HG03378 (cell line): Measurements from ENCODE around the gene DCHS2.

Source experiments
- ATAC-seq: cut with Tn5 transposase; IDR thresholded peaks from one replicate; pipeline ENCODE4 v1.9.1; 2021; ENCODE audit warnings: mild to moderate bottlenecking, moderate library complexity; ENCODE audit not compliant: unreplicated experiment

The DCHS2 gene

DNA sequence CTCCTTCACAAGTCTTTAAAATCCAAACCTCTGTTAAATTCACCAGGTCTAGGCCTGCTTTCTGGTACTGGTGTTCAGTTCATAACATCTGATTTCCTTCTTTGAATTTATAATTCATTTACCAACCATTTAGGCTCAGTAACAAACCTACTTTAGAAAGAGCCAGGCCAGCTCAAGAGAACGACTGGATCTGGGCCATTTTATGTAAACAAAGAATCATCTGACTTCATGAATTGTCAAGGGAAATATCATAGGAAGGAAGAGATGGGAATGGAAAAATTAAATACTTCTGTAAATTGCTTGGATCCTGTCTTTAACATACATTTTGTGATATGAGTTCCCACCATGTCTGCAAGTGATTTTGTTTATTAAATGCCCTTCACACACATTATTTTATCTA, 36.5 kb downstream of the DCHS2 start:
- ATAC-seq: no peak

DNA sequence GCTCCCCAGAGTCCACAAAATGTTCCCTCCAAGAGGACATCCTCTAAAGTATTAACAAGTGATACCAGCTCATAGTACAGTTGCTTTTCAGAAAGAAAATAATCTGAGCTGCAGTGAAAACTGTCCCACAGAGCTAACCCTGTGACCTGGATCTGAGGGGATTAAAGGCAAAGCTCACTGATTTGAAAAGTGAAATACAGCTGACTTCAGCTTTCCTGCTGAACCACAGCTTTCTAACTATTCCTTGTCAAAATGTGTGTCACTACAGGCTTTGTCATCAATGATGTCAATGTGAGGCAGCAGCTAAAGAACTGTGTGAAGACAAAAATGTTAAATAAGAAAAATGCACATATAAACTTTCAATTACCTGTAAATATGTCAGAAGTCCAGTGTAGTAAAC, 36.9 kb downstream of the DCHS2 start:
- no peak for ATAC-seq

DNA sequence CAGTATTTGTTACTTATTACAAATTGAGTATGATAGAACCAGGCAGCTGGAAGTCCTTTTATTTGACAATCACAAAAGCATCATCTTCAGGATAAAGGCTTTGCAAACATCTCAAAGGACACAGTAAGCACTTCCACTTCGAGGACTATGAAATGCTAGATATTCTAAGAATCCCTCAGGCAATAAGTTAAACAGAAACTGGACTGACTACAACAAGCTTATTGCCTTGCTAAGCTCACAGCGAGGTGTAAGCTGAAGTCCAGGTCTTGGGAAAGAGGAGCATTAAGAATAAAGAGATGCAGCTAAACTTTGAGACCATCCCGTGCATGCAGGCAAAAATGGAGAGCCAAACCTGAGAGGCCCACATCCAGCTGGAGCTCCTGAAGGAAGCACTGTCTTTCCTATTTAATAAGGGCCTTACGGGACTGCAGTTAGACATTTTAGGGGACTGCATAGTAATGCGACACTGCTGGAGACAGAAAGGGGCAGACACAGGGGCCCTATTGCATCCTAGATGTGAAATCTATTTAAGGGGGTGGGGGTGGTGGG, 38.7 kb downstream of the DCHS2 start:
- ATAC-seq: no peak

DNA sequence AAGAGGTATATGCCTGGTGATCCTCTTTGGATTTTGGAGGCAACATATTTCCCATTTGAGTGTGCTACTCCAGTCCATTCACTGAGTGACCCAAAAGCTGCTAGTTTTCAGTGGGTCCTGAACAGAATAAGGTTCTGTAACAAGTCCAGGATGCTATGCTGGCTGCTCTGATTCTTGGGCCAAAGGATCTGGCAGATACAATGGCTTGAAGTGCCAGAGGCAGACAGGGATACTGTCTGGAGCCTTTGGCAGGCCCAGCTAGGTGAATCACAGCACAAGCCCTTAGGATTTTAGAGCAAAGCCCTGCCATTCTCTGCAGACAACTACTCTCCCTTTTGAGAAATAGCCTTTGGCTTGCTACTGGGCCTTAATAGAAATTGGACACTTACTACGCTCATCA, 40.6 kb downstream of the DCHS2 start:
- ATAC-seq: no peak

DNA sequence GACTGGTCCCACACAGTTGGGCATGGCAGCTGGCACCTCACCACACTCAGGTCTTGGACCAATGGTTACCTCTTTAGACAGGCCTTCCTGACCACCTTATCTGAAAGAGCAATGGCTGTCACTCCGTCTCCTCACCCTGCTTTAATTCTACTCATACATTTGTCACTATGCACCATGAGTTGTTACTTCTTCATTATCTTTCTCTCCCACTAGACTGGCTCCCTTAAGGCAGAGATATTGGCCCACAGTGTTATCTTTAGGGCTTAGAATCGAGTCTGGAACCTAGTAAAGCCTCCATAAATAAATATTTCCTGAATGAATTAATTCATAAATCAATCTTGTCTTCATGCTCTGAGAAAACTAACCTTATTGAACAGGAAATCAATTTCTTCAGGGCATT, 46.6 kb downstream of the DCHS2 start:
- no peak for ATAC-seq

DNA sequence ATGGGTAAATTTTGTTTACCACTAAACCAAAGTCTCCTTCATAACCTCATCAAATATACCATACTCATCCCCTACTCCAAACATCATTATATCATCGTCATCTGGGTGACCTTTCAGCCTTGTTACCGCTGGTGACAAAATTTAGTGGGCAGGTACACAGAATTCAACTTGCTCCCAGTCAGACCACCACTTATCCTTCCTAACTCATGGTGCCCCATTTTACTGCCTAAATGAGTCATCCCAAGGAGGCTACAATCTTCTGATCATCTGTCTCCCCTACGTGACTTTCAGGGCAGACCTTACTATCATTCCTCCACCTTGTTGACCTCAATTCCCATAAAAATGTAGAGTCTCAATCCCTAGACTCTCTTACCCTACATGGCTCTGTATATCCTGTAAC, 49.6 kb downstream of the DCHS2 start:
- ATAC-seq: no peak

DNA sequence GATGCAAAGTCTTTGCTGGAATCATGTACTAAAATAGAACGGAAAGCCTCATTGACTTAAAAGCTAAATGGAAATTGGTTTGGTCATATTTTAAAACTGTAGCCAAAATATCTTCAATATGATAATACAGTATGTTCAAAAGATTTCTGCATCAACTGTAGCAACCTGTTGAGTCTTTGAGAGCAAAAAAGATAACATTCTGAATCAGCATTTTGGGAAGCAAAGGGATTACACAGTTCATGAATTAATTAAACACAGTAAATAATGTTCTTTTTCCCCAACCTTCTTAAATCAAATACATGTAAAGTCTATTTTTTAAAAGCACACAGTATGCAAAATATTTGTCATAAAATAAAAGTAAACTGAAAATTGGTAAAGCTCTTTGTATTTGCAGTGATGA, 50.5 kb downstream of the DCHS2 start:
- no peak for ATAC-seq

DNA sequence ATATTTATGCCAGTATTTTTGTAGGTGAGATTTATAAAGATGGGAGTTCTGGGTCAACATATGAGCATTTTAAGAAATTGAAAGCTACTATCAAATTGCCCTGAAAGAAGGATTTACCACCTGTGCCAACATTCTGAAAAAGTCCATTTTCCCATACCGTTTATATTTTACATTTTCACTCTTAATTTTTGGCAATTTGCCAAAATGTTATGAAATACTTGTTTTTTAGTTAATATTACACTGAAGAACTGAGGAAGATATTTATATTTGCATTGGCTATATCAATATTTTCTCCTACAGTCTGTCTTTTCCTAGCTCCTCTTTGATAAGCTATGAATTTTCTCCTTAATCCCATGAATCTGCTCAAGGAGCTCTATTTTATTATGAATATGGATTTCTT, 52.4 kb downstream of the DCHS2 start:
- no peak for ATAC-seq

DNA sequence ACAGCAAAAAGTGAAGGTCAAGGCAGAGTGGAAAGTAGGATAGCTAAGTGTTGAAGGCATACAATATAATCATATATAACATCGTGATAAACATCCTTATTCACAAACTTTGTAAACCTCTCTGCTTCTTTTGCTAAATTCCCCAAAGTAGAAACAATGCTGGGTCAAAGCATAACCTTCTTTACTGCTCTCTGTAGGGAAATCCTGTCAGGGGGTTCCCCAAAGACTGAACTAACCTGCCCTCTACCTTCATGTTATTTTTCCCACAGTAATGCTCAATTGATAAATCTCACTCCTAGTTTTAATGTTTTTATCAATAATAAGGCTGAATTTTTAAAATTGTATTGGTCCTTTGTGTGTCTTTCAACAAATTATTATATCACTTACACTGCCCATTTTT, 55.7 kb downstream of the DCHS2 start:
- ATAC-seq: no peak

DNA sequence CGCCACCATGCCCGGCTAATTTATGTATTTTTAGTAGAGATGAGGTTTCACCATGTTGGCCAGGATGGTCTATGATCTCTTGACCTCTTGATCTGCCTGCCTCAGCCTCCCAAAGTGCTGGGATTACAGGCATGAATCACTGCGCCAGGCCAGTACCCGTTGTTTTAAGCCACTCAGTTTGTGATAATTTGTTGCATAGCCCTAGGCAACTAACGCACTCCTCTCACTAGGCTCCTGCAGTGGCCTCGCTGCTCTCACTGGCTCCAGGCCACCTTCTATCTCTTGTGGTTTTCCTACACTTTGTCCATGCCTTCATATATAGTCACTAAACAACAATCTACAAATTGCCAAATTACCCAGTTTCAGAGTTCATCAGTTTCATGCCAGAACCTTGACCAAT, 58.1 kb downstream of the DCHS2 start:
- ATAC-seq: no peak

DNA sequence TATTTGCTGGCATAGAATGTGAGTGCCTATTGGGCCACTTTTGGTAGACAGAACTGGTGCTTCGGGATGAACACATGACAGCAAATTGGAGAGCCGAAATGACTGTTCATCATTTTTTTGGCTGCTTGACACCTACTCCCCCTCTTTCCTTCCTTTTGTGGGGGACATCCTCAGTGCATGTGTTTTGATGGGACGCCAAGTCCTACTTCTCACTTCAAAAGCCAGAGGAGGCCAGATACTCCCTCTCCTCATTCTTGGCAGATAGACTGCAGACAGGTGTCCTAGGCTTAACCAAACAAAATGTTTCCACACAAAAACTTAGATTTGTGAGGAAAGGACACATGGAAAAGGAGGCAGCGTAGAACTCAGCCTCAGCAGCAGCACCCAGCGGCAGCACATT, 62.4 kb downstream of the DCHS2 start:
- ATAC-seq: no peak

DNA sequence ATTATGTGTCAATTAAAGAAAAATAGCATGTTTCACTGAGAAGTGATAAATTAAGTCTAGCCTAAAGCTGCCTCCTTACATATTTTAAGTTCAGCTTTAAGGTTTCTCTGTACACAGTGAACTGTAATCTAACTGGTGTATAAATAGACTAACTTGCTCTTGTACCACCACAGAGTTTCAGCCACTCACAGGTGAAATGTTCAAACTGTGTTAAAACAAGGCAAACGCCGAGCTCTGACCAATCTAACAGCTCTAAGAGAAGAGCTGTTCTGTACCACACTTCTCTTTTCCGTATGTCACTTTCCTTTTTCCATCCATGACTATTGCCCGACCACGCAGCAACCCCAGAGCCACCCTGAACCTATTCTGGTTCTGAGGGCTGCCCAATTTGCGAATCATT, 64.5 kb downstream of the DCHS2 start:
- no peak for ATAC-seq

DNA sequence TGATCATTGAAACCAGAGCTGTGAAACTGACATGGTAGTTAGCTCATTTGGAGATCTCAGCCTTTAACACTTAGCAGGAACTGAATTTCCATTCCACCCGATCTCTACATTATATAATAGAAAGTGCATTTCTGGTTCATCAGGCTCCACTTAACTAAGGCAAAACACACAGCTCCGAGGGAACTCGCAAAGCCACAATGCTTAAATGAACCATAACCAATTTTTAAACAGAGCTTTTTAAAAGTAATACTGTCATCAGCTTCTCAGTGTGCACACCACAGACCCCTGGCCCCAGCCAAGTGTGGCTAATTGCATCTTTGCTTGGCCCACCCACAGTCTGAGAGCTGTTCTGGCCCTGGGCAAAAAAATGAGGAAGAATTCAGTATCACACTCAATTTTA, 66.1 kb downstream of the DCHS2 start:
- ATAC-seq: no peak

DNA sequence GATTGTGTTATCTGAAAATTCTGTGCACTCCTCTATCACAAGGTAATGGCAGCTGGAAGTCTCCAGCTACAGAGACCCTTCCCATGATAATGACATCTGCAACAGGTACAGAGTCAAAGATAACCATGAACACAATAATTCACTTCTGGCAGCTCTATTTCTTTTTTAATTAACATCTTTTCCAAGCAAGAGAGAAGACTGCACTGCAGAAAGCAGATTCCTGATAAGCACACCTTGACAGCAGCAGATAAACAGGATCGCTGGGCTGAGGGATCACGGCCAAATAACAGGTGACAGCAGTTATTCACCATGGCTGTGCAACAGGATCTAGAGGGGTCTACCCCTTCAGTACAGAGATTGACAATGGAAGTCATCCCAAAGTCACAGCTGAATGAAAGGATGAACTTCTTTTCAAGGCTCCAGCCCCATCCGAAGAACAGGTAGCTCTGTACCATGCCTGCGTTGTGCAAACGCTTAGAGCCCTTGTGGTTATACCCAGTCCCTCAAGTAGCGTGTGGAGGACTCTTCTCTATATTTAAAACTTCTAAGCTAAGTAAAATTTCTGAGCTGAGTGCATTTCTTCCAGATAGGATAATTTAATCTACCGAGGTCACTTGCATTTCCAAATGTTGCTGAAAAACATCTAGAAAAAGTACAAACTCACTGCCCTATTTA, 66.7 kb downstream of the DCHS2 start:
- ATAC-seq: no peak

DNA sequence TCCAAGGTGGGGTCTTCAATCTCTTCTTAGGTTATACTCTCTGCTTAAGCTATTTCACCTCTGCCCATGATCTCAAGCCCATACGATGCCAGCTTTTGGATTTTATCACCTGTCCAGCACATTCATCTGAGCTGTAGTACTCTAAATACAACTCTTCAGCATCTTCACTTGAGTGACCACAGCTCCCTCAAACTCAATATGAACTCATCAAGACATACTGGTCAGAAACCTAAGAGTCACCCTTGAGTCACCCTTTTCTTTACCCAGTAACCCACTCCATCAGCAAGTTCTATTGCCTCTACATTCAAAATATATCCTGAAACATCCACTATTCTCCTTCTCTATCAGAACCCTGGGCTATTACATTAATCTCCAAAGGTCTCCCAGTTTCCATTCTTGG, 69.4 kb downstream of the DCHS2 start:
- peak; percentile 23 for ATAC-seq

DNA sequence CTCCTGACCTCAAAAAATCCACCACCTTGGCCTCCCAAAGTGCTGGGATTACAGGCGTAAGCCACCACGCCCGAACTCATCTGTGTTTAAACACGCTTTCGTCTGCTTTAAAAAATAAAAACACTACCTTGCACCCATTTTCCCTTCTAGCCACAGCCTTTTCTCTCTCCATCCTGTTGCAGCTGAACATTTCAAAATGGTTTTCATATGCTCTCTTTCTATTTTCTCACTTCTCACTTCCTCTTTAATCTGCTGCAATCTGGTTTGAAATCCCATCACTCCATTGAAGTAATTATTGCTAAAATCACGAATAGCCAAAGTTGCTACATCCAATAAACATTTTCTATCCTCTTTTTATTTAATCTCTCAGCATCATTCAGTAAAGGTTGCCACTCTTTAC, 70.0 kb downstream of the DCHS2 start:
- peak; percentile 64 for ATAC-seq

DNA sequence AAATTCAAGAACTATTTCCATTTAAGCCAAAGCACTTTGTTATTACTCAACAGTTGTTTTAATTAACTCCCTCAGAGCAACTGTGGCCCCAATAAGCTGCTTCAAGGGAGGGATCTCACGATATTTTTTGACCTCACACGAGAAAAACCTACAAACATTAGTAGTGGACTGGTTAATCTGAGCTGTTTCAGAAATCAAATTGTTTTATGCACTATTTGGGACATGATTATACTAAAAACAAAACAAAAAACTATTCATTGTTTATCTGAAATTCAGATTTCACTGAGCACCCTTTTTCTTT, 74.3 kb downstream of the DCHS2 start:
- ATAC-seq: peak; percentile 12

DNA sequence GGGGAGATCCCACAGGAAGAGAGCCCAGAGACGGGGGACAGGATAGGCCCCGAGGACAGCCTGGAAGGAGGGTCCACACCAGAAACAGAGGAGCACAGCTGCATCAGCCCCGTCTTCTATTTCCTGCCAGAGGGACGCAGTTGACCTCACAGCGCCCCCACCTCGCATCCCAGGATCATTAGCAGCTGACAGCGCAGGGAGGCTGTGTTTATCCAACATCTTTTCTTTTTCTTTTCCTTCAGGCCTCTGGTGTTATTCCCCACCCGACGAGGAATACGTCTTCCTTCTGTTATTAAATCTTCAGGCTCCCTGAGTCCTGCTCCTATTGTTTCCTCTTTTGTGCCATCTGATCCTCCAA, 75.4 kb downstream of the DCHS2 start:
- ATAC-seq: peak; percentile 37

DNA sequence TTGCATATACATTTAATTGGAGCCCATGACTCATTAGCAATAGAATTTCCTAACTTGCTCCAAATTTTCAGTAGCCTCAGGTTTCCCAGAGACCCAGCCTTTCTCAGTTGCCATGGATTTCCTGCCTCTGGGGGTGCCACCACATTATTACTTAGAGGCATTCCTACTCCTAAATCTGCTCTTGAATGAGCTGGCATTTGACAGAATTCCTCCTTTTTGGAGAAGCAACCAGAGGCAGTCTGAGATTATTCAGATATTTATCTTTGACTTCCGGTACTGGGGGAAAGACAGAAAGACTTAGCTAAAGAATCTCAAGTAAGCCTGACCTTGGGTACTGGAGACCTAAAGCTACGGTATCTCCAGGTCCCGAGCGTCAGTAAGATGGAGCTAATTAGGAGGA, 76.3 kb downstream of the DCHS2 start:
- no peak for ATAC-seq

DNA sequence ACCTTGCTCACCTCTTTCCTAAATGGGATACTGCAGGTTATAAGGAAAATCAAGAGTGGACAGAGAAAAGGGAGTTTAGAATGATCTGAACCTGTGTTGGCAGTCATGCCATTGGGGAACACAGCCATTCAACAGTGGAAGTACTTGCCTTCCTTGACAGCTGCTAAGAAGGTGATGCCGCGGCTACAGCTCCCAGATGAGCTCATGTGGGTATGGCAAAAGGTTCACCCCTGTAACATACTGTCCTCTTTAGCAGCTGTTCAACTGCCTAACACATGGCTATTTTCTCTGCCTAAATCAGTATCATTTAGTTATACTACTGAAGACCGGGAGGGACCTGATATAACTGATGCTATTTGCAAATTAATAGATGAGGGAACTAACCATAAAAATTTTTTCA, 76.8 kb downstream of the DCHS2 start:
- ATAC-seq: no peak

DNA sequence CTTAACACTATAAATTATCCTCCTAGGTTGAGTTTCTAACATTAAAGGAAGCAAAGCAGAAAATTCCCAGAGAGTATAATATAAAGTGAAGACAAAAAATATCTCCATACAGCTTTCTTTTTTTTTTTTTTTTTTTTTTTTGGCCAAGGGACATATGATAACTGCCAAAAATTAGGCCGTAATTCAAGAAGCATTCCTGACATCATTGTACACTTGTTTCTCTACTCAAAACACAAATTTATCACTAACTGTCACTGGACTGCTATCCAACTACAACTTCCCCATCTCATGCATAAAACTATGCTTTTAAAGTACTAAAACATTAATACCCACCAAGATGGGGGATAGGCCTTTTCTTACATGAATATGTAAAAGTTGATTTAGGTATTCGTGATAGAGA, 77.2 kb downstream of the DCHS2 start:
- no peak for ATAC-seq

DNA sequence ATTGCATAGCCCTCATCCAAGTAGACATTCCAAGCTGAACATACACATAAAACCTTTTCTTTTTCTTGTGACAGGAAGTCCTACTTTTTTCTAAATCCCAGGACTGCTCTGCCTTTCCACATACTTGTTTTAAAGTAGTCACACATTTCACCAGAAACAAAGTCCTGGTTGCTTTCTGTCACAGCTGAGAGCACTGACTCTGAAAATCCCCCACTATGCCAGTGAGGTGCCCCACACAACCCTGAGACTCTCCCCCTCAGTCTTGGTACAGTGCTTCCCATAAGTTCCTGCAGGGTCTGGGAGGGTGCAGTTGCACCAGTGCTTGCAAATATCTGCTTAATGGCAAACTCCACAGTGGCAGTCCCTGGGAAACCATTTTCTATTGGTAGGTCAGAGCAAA, 84.2 kb downstream of the DCHS2 start:
- ATAC-seq: no peak

DNA sequence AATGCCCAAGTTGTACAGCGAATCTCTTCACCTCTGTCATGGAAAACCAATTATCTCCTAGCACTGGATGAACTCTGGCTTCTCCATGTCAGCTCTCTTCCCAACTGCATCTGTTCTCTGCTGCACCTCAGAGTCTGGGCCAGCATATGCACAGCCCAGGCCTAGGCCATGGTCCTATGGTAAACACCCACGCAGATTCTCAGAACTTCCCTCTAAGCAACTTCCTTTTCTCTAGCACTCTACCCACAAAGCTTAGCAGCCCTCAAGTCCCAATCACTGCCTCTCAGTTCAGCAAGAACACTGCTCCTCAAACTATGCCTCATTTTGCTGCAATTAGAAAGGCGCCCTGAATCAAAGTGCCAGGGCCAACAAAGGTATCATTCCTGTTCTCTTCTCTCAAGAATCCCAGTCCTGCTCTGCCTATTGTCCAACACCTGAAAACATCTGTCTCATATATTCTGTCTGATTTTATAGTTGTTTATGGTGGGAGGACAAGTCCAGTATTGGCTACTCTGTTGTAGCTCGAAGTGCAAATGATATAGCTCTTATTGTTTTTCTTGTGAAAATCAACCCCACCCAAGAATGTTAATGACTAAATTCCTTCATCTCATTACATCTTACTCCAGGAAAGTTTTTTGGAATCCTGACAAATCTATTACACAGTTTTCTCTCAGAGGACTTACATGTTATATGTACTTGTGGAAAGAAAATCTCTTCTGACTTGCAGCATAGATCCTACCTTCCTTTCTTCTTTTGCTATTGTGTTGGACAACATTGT, 85.4 kb downstream of the DCHS2 start:
- peak; percentile 98 for ATAC-seq
